Stimulated activated CD4-positive, alpha-beta T cell treated with anti-CD3 and anti-CD28 coated beads, Interleukin-2, amount 100 ng/mL, for 4 hours (primary cell): Measurements from ENCODE around the gene TMEM63C.
"Not testable (repeated sequence)": the region's sequence is repeated elsewhere in the genome, so short reads cannot be mapped to it uniquely, and the experiment has no call there.

ENCODE experiments used
- DNase-seq: peaks from one replicate; pipeline ENCODE4 v3.0.0-alpha.2; 2020; ENCODE audit warnings: low read depth

TMEM63C gene

DNA sequence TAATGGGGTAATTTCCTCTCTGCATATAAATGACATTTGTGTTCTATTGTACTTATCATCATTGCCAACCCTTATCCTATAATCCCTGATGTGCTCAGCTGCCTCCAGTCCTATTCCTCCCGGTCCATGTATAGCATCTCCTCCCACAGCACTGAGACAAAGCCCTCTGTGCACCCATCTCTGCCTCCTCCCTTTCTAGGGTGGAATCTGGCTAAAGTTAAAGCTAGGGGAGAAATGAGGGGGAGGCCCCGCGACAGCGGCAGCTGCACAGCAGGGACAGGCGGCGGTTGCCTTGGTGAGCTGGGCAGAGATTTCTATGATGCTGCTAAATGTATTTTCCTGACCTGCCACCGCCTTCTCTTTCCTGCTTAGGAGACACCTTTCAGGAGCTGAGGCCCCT, 27.2 kb upstream of the TMEM63C start:
- DNase-seq: no peak

DNA sequence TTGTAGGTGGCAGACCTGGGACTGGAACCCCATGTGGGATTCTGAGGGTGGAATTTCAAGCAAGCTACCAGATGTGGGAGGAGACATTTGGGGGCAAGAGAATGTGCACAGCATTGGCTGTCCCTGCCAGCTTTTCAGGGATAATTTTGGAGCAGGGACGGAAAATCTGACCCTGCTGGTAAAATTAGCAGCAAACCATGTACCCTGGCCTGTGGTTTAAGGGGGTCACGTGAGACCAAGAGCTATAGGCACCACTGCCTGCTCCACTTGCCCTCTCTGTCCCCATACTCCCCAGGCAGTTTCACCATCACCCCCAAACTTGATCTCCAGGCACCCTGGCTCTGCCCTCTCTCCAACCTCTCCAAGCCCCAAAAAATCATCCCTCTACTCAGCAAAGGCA, 26.5 kb upstream of the TMEM63C start:
- no peak for DNase-seq

DNA sequence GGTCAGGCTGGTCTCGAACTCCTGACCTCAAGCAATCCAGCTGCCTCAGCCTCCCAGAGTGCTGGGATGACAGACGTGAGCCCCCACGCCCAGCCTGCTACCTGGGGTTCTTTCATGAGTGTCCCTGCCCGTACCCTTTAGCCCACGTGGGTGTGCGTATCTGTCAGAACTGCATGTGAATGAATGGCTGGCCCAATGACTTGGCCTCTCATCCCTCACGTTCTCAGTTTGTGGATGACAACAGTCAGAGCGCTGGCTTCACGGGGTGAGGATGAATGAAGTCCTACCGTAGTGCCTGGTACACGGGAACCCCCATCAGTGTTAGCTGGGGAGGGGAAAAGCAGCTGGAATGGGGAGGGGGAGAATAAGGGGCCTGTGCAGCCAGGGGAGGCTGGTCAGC, 23.9 kb upstream of the TMEM63C start:
- no peak for DNase-seq

DNA sequence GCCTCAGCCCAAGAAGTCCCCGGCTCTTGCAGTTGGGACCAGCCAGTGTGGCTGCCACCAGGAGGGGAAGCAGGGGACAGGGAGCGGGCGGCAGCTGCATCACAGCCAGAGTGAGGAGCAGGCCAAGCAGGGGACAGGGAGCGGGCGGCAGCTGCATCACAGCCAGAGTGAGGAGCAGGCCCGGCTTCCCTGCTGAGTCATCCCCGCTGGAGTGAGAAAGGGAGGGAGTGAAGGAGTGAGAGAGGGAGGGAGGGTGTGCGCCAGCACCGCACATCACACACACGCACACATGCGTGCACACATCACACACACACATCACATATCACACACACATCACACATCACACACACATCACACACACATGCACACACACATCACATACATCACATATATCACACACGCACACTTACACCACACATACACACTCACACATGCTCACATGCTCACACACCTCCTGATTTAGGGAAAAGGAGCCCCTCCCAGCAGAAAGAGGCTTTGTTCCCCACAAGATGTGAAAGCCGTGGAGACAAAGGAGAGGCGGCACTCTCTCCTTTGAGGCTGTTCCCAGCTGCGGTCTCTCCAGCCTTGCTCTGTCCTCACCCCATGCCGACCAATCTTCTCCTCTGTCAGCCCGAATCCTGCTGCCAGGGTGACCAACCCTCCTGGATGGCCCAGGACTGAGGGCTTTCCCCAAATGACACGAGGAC, 23.3 kb upstream of the TMEM63C start:
- no peak for DNase-seq

DNA sequence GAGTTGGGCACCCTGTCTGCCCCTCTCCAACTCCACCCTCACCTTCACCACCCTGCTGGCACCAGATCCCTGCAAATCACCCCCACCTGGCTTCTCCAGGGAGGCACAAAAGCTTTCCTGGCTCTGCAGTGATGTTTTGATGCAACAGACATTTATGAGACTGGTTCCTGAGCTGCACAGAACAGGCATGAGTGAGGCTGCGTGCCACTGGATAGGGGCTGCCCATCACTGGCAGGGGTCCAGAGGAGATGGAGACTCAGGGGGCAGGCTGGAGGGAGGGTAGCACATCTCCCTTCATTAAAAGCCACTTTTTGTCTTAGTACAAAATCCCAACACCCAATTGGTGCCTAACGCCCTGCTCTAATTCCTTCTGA, 22.7 kb upstream of the TMEM63C start:
- no peak for DNase-seq

DNA sequence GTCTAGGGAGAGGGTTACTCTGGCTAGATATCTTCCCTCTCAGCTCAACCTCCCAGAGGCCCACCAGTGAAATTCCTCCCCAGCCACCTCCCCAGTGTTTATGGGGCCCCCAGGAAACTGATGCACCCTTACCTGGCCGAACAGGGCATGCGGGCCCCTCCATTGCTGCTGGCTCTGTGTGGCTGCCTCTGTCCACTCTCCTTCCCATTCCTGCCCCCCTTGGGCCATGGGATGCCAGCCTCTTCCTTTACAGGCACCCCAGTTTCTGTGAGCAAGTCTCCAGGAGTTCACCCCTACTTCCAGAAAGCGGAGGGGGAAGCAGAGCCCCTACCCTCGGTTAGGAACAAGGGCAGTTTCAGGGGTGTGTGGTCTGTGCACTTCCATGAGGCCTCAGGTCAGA, 20.6 kb upstream of the TMEM63C start:
- no peak for DNase-seq

DNA sequence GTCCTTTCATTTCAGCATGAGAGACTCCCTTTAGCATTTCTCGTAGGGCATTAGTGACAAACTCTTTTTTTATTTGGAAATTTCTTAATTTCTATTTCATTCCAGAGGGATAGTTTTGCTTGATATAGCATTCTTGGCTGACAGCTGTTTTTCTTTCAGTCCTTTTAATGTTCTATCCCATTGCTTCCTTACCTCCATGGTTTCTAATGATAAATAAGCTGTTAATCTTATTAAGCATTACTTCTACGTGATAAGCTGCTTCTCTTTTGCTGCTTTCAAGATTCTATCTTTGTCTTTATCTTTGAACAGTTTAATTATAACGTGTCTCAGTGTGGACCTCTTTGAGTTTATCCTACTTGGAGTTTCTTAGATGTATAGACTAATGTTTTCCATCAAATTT, 11.6 kb upstream of the TMEM63C start:
- DNase-seq: no peak

DNA sequence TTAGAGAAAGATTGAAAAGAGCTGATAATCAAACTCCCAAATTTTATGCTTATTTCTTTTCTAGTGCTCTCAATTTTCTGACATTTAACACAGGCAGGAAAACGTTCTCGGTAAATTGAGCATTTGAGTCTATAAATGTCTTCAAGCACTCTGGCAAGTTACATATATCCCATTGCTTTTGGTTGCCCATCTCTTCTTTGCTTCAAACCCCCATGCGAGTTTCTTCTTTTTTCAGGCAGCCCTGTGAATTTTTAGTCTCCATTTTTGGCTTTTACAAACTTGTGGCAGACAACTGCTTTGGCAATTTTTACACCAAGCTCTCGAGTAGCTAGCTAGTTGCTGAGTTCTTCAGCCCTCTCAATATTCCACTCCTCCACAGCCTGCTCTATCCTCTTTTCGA, 8.7 kb upstream of the TMEM63C start:
- no peak for DNase-seq

DNA sequence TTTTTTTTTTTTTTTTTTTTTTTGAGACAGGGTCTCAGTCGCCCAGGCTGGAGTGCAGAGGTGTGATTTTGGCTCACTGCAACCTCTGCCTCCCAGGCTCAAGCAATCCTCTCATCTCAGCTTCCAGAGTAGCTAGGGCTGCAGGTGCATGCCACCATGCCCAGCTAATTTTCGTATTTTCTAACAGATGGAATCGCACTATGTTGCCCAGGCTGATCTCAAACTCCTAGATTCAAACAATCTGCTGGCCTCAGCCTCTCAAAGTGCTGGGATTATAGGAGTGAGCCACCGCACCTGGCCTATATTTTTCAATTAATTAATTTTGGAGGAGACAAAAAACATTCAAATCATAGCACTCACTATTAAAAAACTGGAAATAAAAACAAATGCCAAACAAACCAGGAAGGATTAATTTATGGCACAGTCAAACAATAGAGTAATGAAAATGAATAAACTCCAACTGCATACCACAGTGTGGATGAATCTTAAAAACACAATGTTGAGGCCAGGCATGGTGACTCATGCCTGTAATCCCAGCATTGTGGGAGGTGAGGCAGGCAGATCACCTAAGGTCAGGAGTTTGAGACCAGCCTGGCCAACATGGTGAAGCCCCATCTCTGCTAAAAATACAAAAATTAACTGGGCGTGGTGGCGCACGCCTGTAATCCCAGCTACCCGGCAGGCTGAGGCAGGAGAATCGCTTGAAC, 7.5 kb upstream of the TMEM63C start:
- DNase-seq: not testable (repeated sequence)

DNA sequence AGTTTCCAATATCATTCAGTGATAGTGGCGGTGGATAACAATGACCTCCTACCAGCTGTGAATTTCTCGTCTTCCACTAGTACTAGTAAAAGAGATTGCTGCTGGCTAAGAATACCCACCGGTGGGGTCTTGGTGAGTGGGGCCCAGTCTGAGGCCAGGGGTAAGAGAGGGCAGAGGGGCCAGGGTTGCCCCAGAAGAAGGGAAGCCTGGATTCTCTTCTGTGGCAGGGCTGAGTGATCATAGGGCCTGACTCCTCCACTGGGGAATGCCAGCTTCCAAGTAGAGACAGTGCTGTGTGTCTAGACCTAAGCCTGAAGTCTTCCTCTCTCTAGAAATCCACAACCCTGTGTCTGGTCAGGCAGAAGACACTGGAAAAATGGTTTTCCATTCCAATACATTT, 5.8 kb upstream of the TMEM63C start:
- no peak for DNase-seq

DNA sequence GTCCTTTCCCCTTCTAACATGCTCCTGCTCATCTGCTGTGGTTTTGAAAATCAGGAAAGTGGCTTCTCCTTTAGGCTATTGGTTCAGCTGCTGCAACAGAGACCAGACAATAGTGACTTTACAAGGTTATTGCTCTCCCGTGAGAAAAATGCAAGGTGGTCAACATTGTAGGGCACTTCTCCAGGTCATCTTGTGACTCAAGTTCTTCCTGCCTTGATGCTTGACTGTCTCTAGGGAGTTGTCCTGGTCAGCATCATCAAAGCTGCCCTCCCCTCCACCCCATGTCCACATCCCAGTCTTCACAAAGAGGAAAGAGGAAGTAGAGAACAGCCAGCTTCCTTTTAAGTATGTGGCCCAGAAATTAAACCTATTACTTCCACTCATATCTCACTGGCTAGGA, 3.9 kb upstream of the TMEM63C start:
- no peak for DNase-seq

DNA sequence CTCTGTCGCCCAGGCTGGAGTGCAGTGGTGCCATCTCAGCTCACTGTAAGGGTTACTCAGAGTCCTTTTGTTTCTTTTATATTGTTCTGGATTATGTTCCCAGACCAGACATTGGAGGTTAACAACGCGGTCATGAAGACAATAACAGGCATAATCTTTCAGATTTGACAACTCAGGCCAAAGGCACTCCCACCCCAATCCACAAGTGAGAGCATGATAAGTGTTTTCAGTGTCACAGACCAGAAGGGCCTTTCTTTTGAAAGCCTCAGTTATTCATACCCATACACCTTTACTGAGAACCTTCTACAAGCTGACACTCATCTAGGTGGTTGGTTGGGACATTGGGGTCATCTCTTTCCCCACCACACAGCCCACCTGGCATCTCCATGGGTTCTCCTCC, 2.9 kb upstream of the TMEM63C start:
- no peak for DNase-seq

DNA sequence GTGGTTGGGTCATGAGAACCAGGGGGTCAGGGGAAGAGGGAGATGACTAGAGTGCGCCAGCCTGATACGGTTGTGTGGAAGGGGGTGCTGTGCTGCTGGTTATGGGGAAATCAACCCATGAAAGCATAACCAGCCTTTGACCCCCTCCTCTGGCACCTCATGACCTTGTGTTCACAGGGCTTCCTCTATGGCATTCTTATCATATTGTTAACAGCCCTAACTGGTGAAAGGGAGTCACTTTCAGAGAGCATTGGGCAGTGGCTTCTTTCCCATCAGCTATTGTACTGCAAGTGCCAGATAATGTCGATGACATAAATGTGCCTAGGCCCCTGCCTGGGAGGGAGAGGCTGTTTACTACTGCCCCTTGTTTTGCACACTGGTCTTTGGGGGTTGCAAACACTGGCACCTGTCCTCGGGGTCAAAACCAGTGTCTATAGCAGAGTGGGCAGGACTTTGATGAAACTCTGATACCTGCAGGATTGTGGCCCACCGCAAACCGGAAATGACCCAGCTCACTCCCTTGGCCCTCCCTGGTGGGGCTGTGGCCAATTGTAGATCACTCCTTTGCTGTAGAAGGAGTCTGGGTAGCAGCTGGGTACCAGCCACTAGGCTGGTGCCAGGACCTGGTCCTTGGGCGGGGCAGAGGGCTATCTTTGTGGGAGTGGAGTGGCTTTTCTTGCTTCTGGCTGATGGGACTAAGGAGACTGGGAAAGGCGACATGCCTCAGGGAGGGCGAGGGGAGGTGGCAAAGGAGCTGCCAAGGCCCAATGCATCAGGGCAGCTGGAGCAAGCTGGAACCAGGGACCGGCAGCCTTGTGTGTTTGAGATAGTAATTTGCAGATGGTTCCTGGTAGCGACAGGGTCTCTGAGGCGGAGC, 634 bp upstream of the TMEM63C start:
- no peak for DNase-seq

DNA sequence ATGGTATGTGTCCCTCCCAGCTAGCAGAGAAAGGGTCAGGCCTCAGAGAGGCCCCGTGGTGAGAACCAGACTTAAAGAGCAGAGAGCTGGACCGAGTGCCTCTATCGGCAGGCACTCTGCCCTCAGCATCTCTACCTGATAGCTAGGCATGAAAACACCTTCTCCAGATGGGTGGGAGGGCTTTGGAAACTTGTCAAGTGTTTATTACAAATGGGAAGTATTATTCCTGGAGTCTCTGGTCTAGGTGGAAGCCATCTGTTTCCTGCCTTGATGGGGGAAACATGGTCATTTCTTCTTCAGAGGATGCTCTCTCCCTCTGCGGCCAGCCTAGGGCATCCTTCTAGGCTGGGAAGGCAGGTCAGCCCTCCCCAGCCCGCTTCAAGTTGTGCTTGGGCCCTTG, 2.3 kb downstream of the TMEM63C start:
- DNase-seq: no peak

DNA sequence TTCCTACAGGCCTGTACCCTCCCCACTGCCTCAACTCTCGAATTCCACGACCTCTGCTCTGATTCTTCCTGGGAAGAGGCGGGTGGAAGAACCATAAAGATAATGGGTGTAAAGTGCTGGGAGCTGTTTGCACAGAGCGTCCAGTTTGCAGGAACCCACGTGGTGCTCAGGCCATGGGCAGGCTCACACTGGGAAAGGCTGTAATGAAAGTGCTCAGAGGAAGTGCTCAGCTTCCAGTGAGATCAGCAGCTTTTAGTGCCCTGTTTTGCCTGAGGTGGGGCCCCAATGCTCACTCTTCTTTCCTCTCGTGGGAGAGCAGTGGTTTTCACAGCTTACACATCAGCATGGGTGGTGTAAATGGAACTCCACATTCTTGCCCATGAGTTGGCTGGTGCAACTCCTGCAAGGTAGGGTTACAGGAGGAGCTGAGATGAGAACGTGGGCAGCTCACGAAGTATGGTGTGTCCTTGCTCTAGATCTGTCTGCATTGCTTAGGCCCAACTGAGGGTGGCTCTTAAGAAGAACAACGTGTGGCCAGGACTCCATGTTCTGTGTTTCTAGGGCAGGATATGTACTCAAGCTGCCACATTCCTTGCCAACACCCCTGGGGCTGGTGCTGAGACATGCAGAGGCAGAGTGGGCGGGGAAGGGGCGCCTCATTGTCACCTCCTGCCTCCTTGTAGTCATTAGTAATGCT, 2.9 kb downstream of the TMEM63C start:
- no peak for DNase-seq

DNA sequence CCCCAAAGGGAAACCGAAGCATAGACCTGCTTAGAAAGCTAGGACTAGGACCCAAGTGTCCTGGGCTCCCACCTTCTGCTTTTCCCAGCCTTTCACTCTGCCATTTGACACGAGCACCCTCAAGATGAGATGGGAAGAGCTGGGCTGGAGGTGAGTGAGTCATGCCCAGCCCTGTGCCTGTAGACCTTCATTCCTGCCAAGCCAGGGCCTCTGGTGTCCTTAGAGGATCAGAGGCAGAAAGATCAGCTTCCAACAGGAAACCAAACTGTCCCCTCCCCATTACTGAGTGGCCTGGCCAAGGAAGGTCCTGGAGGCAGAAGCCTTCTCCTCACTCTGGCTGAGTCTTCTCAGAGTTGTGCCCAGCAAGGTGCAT, 3.5 kb downstream of the TMEM63C start:
- no peak for DNase-seq

DNA sequence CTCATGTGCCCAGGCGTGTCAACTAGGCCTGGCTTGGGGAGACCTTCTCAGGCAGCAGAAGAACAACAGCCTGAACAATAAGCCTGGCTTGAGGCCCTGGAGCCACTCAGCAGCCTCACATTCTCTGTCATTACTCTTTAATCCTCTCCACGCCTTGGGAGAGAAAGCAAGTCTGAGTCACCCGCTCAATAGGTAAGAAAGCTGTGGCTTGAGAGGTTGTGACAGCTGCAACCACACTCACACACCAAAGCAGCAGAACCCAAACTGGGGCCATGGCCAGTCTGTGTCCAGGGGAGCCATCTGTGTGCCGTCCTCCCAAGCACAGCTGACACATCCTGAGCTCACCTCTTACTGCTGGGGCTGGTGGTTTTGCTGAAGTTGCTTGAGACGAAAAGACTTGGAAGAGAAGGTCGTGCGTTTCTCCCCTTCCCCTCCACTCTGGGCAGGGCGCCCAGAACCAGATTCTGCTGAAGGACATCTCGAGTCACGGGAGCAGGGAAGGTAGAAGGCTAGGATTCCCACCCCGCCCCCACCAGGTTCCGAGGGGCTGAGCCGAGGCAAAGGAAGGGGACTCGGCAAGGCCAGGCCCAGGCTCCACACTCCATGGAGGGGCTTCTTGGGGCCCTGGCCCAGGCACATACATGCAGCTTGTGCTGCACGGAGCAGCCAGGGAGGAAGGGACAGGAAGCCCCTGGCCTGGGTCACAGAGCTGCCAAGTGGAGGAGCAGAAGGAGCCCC, 5.5 kb downstream of the TMEM63C start:
- no peak for DNase-seq

DNA sequence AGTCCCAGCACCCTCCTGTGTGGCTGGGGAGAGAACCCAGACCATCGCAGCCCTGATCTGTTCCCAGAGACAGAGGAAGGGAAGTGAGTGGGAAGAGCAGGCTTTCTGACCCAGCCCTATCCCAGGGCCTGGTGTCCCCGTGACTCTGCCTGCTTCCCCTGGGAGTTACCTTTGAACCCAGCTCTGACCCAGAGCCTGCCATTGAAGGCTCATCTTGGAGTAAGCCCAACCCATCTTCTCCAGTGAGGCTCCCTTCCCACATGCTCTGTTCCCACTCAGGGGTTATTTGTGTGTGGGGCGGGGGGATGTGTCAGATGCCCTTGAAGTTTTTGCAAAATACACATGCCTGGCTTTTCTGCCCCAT, 6.0 kb downstream of the TMEM63C start:
- DNase-seq: no peak

DNA sequence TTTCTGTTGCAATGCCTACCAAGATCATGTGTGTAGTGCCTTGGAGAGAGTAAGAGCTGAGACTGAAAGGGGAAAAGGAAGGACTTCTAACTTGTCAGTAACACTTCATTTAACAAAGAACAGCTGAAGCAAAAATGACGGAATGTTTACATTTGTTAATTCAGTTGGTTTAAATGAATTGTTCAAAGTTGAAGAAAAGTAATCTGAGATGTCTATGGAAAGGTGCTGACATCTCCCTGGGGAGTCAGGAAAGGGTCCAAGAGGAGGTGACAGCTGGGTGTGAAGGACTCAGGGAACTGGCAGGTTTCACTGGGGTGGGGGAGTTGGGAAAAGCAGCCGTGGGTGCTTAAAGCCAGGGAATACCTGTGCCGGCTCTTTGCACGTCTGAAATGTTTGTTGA, 7.9 kb downstream of the TMEM63C start:
- DNase-seq: no peak

DNA sequence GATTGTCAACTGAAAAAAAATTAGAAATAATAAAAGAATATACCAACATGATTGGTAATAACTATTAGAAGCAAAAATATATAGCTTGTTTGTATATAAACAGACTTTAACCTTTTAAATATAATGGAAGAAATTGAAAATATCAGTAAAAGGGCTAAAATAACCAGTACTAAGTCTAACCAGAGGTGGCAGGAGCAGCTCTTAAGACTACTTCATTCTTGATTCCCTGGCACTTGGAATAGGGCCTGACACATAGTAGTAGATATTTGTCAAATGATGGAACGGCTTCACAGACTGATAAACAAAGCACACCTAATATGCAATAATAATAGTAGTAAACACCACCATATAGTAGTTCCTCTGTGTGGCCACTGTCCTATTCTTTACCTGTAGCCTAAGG, 9.4 kb downstream of the TMEM63C start:
- DNase-seq: no peak

DNA sequence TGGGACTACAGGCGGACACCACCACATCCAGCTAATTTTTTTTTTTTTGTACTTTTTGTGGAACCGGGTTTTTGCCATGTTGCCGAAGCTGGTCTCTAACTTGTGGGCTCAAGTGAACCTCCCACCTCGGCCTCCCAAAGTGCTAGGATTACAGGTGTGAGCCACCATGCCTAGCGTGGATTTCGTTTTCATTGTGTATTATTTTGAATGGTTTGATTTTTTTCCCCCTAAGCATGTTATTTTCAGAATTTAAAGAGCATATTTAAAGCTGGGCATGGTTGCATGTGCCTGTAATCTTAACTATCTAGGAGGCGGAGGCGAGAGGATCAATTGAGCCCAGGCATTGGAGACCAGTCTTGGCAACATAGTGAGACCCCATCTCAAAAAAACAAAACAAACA, 13.1 kb downstream of the TMEM63C start:
- no peak for DNase-seq

DNA sequence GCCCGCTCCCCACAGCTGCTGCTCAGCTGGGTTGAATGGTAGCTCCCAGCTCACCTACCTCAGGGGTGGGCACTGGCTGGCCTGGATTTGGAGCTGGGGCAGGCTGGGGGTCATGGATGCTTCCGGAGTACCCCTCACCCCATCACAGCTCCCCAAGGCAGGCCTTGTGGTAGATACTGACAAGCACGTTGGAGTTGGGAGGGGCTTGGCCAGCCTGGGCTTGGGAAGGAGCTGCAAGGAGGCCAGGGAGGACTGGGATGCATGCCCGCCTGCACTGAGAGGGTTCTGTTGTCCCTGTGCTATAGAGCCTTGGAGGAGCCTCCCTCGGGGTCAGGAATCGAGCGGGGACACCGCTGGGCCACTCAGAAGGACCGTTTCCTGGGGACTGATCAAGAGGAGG, 14.2 kb downstream of the TMEM63C start:
- no peak for DNase-seq
